Stimulated activated CD4-positive, alpha-beta T cell treated with anti-CD3 and anti-CD28 coated beads, TNF-alpha, amount 100 ng/mL, for 24 hours (primary cell): ENCODE results near the gene MRPS6.

Source experiments
- DNase-seq, 3 experiments: peaks; one replicate each; pipeline ENCODE4 v3.0.0-alpha.2; 2020; ENCODE audit warnings: low read depth in 3 of 3

Gene MRPS6

DNA sequence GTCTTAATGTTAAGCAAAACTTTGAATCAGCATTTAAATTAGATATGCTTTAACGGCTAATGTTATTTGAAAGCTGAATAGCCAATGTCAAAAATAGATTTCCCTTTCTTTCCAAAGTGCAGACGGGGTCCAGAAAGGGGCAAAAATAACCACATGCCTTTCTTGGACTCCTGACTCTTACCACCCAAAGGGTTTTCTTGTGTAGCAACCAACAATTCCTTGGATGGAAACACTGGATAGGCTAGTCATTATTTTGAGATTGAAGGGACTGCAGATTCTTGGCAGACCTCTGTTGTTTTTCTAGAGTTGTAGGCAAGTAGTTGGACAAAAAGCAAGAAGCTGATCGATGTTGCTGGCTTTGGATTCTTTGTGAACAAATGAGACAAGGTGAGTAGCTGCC, 107.0 kb downstream of the MRPS6 start:
- no peak for DNase-seq

DNA sequence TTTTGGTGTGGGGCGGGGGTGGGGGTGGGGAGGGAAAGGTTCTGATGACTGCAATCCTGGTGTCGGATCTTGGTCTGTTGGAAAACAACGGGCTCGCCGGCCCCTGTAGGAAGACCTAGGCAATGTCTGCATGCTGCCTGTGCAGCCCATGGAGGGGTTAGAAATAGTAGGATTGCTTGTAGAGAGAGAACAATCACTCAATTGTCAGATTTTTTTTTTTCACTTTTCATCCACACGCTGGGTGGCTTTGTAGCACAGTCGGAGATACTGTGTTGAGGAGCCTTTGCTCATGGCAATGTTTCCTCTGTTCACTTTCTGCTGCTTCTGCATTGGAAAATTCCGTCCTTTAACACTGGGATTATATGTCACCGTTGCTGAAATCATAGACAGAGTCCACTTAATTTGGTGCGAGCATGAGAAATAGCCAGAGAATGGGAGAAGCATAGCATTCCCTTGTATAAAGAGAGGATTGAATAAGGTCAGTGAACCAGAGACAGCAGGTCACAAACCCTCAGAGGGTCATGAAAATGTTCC, 107.5 kb downstream of the MRPS6 start:
- no peak for DNase-seq

DNA sequence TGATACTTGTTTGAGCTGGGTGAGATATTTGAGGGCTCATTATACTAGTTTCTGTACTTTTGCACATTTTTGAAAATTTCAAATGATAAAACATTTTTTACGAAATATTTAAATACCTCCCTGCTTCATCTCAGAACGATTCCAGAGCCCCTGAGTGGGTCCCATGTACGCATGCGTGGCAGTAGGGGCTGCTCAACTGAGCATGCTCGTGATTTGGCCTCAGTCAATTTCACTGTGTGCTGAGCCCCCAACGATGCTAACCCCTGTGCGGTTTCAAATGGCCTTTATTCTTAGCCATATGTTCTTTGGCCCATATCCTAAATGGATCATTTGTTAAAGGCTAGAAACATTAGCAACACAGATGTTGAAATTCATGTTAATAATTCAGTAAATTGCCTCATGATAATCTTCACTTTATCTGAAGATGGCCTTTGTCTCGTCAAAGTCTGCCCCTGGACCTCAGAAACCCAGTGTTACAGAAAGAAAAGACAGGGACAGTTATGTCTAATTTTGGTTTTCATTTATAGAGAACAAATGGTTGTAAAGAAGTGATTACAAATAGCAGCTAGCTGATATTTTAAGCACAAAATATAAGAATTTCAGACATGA, 108.2 kb downstream of the MRPS6 start:
- DNase-seq = no peak

DNA sequence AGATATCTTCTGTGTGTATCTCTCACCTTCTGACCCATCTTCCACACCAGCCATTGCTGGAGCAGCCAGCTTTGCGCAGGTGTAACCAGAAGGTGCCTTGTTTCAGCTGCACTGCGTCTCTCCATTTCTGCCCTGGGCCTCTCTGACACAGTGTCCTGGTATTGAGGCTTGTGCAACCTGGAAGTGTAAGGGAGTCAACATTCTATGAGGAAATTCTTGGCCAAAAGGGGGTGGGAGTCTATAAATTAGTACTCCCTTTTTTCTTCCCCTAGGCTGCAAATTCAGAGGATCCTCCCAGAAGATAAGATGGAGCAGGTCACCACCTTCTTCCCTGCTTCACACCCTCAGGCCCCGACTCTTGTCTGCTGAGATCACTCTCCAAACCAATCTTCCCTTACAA, 109.1 kb downstream of the MRPS6 start:
- no peak for DNase-seq

GRCh38 chr21:34183331-34183928, 110.1 kb downstream of the MRPS6 start:
- no peak for DNase-seq

DNA sequence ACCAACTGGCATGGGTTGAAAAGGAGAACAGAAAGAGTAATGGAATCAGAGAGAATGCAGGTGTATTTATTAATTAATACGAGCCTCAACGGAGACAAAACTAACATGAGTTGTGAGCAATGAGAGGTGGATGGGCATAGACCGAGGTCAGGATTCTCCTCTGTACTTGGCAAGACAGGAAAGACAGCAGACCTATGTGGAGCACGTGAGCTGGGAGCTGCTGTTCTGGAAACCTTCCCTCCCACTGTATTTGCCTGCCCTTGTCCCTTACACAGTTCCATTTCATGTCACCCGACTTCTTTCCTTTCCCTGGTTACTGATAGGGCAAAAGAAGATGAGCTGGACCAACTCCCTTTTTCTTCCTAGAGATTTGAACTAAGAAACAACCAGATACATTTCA, 110.9 kb downstream of the MRPS6 start:
- no peak for DNase-seq

DNA sequence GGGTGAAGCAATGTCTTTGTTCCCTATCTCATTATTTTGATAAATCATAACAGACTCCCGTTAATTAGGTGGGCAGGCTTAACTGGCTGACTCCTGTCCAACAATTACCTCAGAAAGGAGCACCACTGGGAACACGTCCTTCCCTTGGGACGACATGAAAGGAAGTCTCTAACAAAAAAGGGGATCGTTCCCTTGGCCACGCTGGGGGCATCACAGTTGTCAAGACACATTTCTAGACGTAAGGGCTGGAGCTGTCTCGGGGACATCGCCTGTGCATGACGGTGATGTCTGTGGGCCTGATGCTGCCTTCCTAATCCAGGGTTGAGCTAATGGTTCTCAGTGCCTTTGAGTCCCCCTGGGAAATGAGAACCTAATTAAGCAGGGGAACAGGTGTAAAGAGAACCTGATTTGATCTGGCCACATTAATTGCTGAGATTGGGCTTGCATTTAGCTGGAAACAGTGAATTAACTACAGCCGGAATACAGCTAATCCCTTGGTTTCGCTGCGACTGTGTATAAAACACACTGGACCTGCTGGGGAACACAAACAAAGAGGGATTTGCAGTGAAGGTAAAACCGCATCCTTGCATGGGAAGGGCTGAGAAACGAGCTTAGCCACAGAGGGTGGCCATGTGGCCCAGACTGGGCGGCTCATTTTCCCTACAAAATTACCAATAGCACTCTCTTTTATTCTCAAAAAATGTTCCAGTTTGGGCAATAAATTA, 111.8 kb downstream of the MRPS6 start:
- no peak for DNase-seq

GRCh38 chr21:34186109-34186719, 112.8 kb downstream of the MRPS6 start:
- no peak for DNase-seq

DNA sequence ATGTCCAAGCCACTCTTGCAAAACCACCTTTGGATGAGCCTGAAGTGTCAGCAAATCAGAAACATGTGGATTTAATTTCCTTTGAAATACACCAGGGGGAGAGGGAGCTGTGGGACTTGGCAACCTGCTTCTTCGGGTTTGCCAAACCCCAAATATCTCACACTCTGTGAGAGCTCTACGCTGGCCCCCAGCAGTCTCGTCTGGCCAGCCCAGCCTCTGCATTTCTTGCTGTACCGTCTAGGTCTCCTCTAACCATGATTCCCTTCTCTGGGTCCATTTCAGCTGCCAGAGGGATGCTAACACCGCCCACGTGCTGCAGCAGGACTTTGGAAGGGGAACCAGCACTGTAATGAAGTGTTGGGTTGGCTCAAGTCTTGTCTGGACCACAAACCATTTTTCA, 114.6 kb downstream of the MRPS6 start:
- no peak for DNase-seq

DNA sequence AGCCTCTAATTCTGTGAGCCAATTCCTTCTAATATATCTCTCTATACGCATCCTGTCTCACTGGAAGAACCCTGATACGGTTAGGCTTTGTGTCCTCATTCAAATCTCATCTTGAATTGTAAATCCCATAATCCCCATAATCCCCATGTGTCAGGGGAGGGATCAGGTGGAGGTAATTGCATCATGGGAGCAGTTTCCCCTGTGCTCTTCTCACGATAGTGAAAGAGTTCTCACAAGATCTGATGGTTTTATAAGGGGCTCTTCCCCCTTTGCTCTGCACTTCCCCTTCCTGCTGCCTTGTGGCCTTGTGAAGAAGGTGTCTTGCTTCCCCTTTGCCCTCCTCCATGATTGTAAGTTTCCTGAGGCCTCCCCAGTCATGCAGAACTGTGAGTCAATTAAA, 116.1 kb downstream of the MRPS6 start:
- no peak for DNase-seq

- DNase-seq = no peak
These were observed 117.4 kb downstream of the MRPS6 start for GRCh38 chr21:34190576-34191321.

DNA sequence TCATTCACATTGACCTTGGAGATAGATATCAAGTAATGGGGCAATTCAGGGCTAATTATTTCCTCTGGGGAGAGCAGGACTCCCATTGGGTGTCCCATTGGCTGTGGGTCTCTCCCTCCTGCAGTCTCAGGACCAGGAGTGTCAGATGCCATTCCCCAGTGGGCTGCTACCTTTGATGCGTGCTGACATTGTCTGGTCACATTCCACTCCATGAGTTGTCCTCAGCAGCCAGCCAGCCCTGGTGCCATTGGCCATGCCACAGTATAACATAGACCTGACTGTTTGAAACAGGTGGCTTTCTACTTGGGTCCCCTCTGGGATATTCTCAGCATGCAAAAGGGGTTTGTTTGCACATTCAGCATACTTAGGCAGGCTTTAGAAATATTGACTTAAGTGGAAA, 118.5 kb downstream of the MRPS6 start:
- DNase-seq = no peak
